Mucosa of rectum (tissue), 2 donors: Measurements from ENCODE around the gene SYF2.

Experiments used
- H3K27ac ChIP-seq, 2 donors: one replicate each; pipeline ENCODE4 v1.7.0; 2013; ENCODE audit warnings: inconsistent platforms in 2 of 2, low read depth in 2 of 2, low read length in 2 of 2
- H3K27me3 ChIP-seq, 2 donors: one replicate each; pipeline ENCODE4 v1.7.0; 2013; ENCODE audit warnings: low read length in 2 of 2; ENCODE audit not compliant: control insufficient read depth in 2 of 2, insufficient read depth in 2 of 2
- H3K36me3 ChIP-seq, 2 donors: one replicate each; pipeline ENCODE4 v1.7.0; 2013; ENCODE audit warnings: low read length in 2 of 2; ENCODE audit not compliant: control insufficient read depth in 2 of 2, insufficient read depth in 2 of 2
- H3K4me1 ChIP-seq, 2 donors: one replicate each; pipeline ENCODE4 v1.7.0; 2013; ENCODE audit warnings: low read length in 2 of 2, mild to moderate bottlenecking in 1 of 2; ENCODE audit not compliant: control insufficient read depth in 2 of 2, insufficient read depth in 2 of 2
- H3K4me3 ChIP-seq, 2 donors: one replicate each; pipeline ENCODE4 v1.7.0; 2013; ENCODE audit warnings: low read length in 2 of 2
- H3K9ac ChIP-seq, 2 donors: one replicate each; pipeline ENCODE4 v1.7.0; 2013; ENCODE audit warnings: low read length in 2 of 2, low read depth in 1 of 2, mild to moderate bottlenecking in 1 of 2
- H3K9me3 ChIP-seq, 2 donors: one replicate each; pipeline ENCODE4 v1.7.0; 2013; ENCODE audit warnings: low read length in 2 of 2; ENCODE audit not compliant: control insufficient read depth in 2 of 2
- donor health status: healthy.
- donor health status: Normal muscosa, but diverticular disease.

Gene SYF2

DNA sequence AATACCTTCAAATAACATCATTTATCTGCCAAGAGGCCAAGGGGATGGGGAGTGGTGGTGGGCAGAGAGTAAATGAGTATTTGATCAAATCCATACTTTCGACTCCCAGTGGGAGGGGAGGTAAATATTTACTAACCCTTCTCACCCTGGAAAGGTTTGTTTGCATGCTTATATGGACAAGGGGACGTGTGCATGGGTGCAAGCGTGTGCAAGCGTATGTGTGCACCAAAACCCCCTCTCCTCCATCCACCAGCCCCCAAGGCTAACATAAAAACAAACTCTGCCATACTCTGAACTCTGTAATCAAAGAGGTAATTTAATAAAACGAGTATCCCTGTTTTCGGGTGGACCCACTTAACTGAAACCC lies 58.0 kb downstream of the SYF2 start:
- Histone ChIP-seq H3K4me3 (no peak overlapping the region), H3K27ac (no peak overlapping the region)

DNA sequence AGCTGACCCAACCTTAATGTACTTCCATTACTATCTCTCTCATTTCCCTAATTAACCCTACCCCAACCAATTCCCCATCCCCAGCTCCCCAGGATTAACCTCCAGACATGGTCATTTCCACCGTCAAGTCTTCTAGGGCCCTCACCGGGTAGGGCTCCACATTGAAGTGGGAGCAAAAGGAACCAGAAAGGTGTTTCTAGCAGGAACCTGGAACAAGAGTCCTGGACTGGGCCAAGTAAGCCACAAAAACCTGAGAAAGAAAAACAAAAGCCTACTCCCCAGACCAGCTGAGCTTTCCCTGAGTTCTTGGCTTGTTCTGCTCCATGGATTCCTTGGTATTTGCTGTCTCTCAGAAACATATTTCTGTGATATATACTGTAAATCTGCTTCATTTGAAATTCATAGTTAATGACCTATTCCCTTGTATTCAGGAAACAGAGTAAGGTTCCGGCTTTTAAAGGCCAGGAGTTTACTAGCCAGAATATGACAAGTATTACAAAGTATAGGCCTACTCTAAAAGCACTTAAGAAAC lies 58.4 kb downstream of the SYF2 start:
- no peak overlapping the region for H3K4me3 ChIP-seq
- no peaks in the 10 kb centered on the region for H3K9me3 ChIP-seq
- H3K27me3 ChIP-seq: no peaks in the 10 kb centered on the region
- peaks cover 6 to 7% of the 10 kb centered on the region in 2 donors for H3K4me1 ChIP-seq
- no peaks in the 10 kb centered on the region for H3K36me3 ChIP-seq
- H3K9ac ChIP-seq: no peak overlapping the region
- H3K27ac ChIP-seq: no peak overlapping the region

More for the DNA sequence above, 58.0 kb downstream of the SYF2 start:
- Histone ChIP-seq H3K4me1 (peaks cover 3 to 6% of the 10 kb centered on the region in 2 donors), H3K9ac (no peak overlapping the region), H3K27me3 (no peaks in the 10 kb centered on the region), H3K36me3 (no peaks in the 10 kb centered on the region), H3K9me3 (no peaks in the 10 kb centered on the region)
